B cell (primary cell): ENCODE data around the gene ZNF687. TPM values are rescaled to one million over a fixed set of nuclear protein-coding genes. Genes with fewer than 3 reads are reported as not detected.

Experiments
- ATAC-seq: fragments of 200-7000 bp; cut with Tn5 transposase; one replicate; pipeline ENCODE4 v1.10.0; 2021; ENCODE audit warnings: low read depth, mild to moderate bottlenecking, moderate number of reproducible peaks, moderate library complexity
- CTCF ChIA-PET: fragments of 350-600 bp; sonication (Branson Sonifier 250); formaldehyde crosslinking; loops from one replicate; lab custom pipeline; 2021; ENCODE audit warnings: antibody characterized with exemption, inconsistent platforms; lab: Charles Lee
- POLR2A ChIA-PET: fragments of 350-600 bp; sonication (Branson Sonifier 250); formaldehyde crosslinking; loops from one replicate; lab custom pipeline; 2021; ENCODE audit warnings: antibody characterized with exemption; lab: Charles Lee
- DNase-seq: peaks from one replicate; pipeline ENCODE4 v3.0.0; 2013
- H2AFZ ChIP-seq: 2 replicates; pipeline ENCODE4 v1.6.1; 2012; ENCODE audit warnings: mild to moderate bottlenecking, low read depth, low read length; ENCODE audit not compliant: insufficient read depth, poor library complexity, severe bottlenecking
- H3K27ac ChIP-seq, 2 donors: 1 replicate in 1 of 2; 2 replicates in 1 of 2; pipeline ENCODE4 v1.5.1; 2012 to 2013; ENCODE audit warnings: low read length in 2 of 2, mild to moderate bottlenecking in 2 of 2, moderate library complexity in 1 of 2
- H3K27me3 ChIP-seq, 4 experiments: fragments of 200-600 bp in 1 of 4; sonication (generic) in 1 of 4; replicated peaks in 1 of 4; 1 replicate in 2 of 4; 2 replicates in 2 of 4; pipeline versions ENCODE4 v1.6.1 to v1.7.0; 2013 to 2016; ENCODE audit warnings: low read length in 3 of 4, mild to moderate bottlenecking in 2 of 4, mixed read lengths in 1 of 4, moderate library complexity in 1 of 4; ENCODE audit not compliant: insufficient read depth in 4 of 4, control insufficient read depth in 3 of 4; ENCODE audit errors: control extremely low read depth in 1 of 4
- H3K36me3 ChIP-seq, 2 experiments: replicated peaks in 1 of 2; 1 replicate in 1 of 2; 2 replicates in 1 of 2; pipeline versions ENCODE4 v1.6.1 to v1.7.1; 2013; ENCODE audit warnings: low read length in 1 of 2; ENCODE audit not compliant: insufficient read depth in 2 of 2, control insufficient read depth in 1 of 2; ENCODE audit errors: control extremely low read depth in 1 of 2, extremely low read depth in 1 of 2
- H3K4me1 ChIP-seq, 2 donors: fragments of 200-600 bp in 1 of 2; sonication (generic) in 1 of 2; 1 replicate in 1 of 2; 2 replicates in 1 of 2; pipeline versions ENCODE4 v1.5.1 to v1.6.1; 2013 to 2017; ENCODE audit warnings: low read length in 2 of 2; ENCODE audit not compliant: control insufficient read depth in 2 of 2, insufficient read depth in 2 of 2
- H3K4me2 ChIP-seq: replicated peaks from 2 replicates; pipeline ENCODE3; 2012; ENCODE audit warnings: mild to moderate bottlenecking, low read depth, low read length; ENCODE audit not compliant: poor library complexity, severe bottlenecking
- H3K4me3 ChIP-seq, 5 experiments: fragments of 200-600 bp in 1 of 5; sonication (generic) in 1 of 5; 1 replicate in 3 of 5; 2 replicates in 2 of 5; pipeline versions ENCODE4 v1.5.1 to v1.7.0; 2011 to 2016; ENCODE audit warnings: low read length in 4 of 5, mild to moderate bottlenecking in 4 of 5, low read depth in 2 of 5, control low read depth in 1 of 5, moderate library complexity in 1 of 5; ENCODE audit not compliant: insufficient read depth in 1 of 5; ENCODE audit errors: control extremely low read depth in 1 of 5, extremely low read depth in 1 of 5
- H3K79me2 ChIP-seq: fragments of 200-600 bp; sonication (generic); one replicate; pipeline ENCODE4 v1.6.0; 2016; ENCODE audit warnings: low read length; ENCODE audit not compliant: control insufficient read depth, insufficient read depth
- H3K9ac ChIP-seq: fragments of 200-600 bp; sonication (generic); 2 replicates; pipeline ENCODE4 v1.6.1; 2017; ENCODE audit warnings: mild to moderate bottlenecking, low read length, moderate library complexity
- H3K9me3 ChIP-seq, 3 donors: one replicate each; pipeline versions ENCODE4 v1.6.1 to v1.7.1; 2013; ENCODE audit warnings: low read length in 2 of 3; ENCODE audit not compliant: control insufficient read depth in 2 of 3, insufficient read depth in 1 of 3; ENCODE audit errors: control extremely low read depth in 1 of 3
- H4K20me1 ChIP-seq: 2 replicates; pipeline ENCODE4 v1.6.0; 2012; ENCODE audit warnings: mild to moderate bottlenecking, low read length; ENCODE audit not compliant: insufficient read depth, control insufficient read depth, poor library complexity, severe bottlenecking
- H3K27ac Mint-ChIP-seq: one replicate; pipeline ENCODE4 v1.8.0; 2021; ENCODE audit warnings: mixed read lengths
- H3K27me3 Mint-ChIP-seq: one replicate; pipeline ENCODE4 v1.8.0; 2021; ENCODE audit warnings: mixed read lengths
- H3K4me1 Mint-ChIP-seq: one replicate; pipeline ENCODE4 v1.8.0; 2021; ENCODE audit warnings: mixed read lengths
- H3K4me3 Mint-ChIP-seq: one replicate; pipeline ENCODE4 v1.8.0; 2021; ENCODE audit warnings: mixed read lengths
- H3K9me3 Mint-ChIP-seq: one replicate; pipeline ENCODE4 v1.8.0; 2022; ENCODE audit warnings: mixed read lengths; ENCODE audit not compliant: insufficient read depth
- CTCF ChIP-seq: fragments of 200-600 bp; IDR thresholded peaks from one replicate; pipeline ENCODE4 v1.8.0; 2022; ENCODE audit warnings: antibody characterized with exemption, mild to moderate bottlenecking
- EZH2 ChIP-seq: IDR thresholded peaks from 2 replicates; pipeline ENCODE4 v1.6.1; 2012; ENCODE audit warnings: borderline replicate concordance, low read depth, mild to moderate bottlenecking, moderate library complexity, low read length; ENCODE audit not compliant: insufficient read depth, poor library complexity, severe bottlenecking
- WGBS: methylation state at CpG from one replicate; pipeline ENCODE4 v1.1.5; 2013; ENCODE audit warnings: missing lambda C conversion rate; ENCODE audit not compliant: insufficient coverage; 5-methylcytosine and 5-hydroxymethylcytosine counted together
- intact Hi-C: fragments of 100-400 bp; cut with micrococcal nuclease; formaldehyde crosslinking; loops from one replicate; pipeline ENCODE4 v1.10.0; 2022
- polyA plus RNA-seq: library from polyadenylated mRNA; depleted of rRNA; stranded (reverse); fragments of >200 nt; gene quantifications from 2 replicates; pipeline ENCODE4 v1.2.3, GENCODE V29; 2012
- total RNA-seq, 2 donors: library from RNA; stranded (reverse); fragments of 120-200 nt in 1 of 2; gene quantifications; 1 replicate in 1 of 2; 2 replicates in 1 of 2; pipeline versions ENCODE4 v1.2.3 to v1.2.4, GENCODE V29; 2013 to 2022

The ZNF687 gene
- total and polyA plus RNA-seq, 2 donors (not counting 1 experiment from before 2014, with no cell fraction given) = 29.1 to 49.6 TPM

- Histone ChIP-seq H4K20me1 (peaks cover 67% of the 10 kb centered on the region), H3K9ac (no peak overlapping the region), H3K9me3 (no peaks in the 10 kb centered on the region), H3K4me1 (peaks cover 11 to 16% of the 10 kb centered on the region in 2 donors), H3K79me2 (peaks cover 70% of the 10 kb centered on the region), H3K27me3 (no peaks in the 10 kb centered on the region), H2AFZ (no peak overlapping the region), H3K27ac (no peak overlapping the region), H3K4me3 (no peak overlapping the region), H3K4me2 (no peak overlapping the region), H3K36me3 (peaks cover 1 to 60% of the 10 kb centered on the region in 2 experiments)
- Mint-ChIP-seq H3K9me3 (no peaks in the 10 kb centered on the region), H3K27me3 (no peaks in the 10 kb centered on the region), H3K4me1 (peaks cover 35% of the 10 kb centered on the region), H3K4me3 (no peak overlapping the region), H3K27ac (no peak overlapping the region)
- TF ChIP-seq CTCF = no peak
- TF ChIP-seq EZH2 = no peak
- WGBS = 99% methylated on average over 10 of the region's 10 CpGs
- no peak for DNase-seq
- ATAC-seq = no peak
- ChIA-PET CTCF (interaction anchor here (1.8 kb wide), 1 partner anchor 54 kb away, joined by 7 read pairs; no protein-coding TSS in a partner anchor), POLR2A (no interaction called here)
- intact Hi-C loops = no loop called here
These were observed 4.7 kb downstream of the ZNF687 start for GRCh38 chr1:151286619-151287340.

- Histone ChIP-seq H3K27me3 (no peaks in the 10 kb centered on the region), H3K9ac (no peak overlapping the region), H2AFZ (no peak overlapping the region), H3K27ac (no peak overlapping the region), H3K36me3 (peaks cover 1 to 65% of the 10 kb centered on the region in 2 experiments), H4K20me1 (peaks cover 69% of the 10 kb centered on the region), H3K79me2 (peaks cover 70% of the 10 kb centered on the region), H3K9me3 (no peaks in the 10 kb centered on the region), H3K4me3 (no peak overlapping the region), H3K4me1 (peaks cover 11 to 16% of the 10 kb centered on the region in 2 donors), H3K4me2 (no peak overlapping the region)
- WGBS = 98% methylated on average over 3 of the region's 7 CpGs
- ATAC-seq (no peak), DNase-seq (no peak)
- intact Hi-C loops = no loop called here
- no peak overlapping the region for H3K27ac Mint-ChIP-seq
- H3K4me1 Mint-ChIP-seq = peaks cover 32% of the 10 kb centered on the region
- H3K27me3 Mint-ChIP-seq = no peaks in the 10 kb centered on the region
- ChIA-PET CTCF (interaction anchor here (1.8 kb wide), 1 partner anchor 53 kb away, joined by 7 read pairs; no protein-coding TSS in a partner anchor), POLR2A (no interaction called here)
- H3K9me3 Mint-ChIP-seq = no peaks in the 10 kb centered on the region
- H3K4me3 Mint-ChIP-seq = no peak overlapping the region
- TF ChIP-seq CTCF = no peak
- TF ChIP-seq EZH2 = no peak
These were observed 5.2 kb downstream of the ZNF687 start for GRCh38 chr1:151287341-151287699.
